Measurements from ENCODE around the gene IDH2.
"Not testable (repeated sequence)": the region's sequence is repeated elsewhere in the genome, so short reads cannot be mapped to it uniquely, and the experiment has no call there.

IDH2 gene

DNA sequence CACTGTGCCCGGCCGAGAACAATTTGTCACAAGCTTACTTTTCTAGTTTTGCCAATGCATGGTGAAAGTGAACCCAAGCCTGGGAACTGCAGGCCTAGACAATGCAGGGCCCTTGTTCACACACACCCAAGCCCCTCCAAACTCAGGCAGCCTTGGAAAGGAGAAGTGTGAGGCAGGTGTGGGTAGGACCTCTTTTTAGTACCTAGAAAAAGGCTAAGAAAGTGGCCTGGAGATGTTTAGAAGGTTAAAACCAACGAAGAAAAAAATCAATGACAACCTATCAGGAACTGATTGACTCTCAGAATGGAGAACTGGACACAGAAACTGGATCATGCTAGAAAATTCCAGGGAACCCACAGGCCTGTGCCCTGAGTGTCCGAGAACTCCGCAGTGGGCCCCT is 18.8 kb downstream of the IDH2 start:
- DNase-seq: no peak

DNA sequence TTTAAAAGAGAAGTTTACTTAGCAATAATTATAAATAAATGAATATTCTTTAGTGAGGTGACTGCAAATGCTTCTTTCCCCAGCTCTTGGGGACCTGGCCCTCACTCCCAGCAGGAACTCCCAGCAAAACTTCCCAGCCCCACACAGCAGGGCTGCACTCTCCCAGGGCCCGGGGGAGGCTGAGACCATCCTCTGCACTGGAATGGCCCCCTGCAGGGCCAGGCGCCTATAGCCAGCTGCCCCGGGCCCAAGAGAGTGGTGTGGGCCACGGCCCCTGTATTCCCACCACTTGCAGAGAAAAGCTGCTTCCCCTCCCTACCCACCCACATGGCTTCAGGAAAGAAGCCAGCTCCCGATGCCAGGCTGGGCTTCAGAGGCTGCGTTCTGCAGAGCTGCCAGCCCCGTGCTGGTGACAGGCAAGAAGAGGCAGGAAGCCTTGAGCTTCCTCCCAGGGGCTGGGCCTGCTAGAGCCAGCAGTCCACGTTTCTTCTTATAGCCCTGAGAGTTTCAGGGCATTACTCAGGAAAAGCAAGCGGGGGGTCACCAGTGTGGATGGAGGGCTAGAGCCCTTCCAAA is 20.0 kb downstream of the IDH2 start:
- DNase-seq: no peak

- DNase-seq: no peak
Observed at GRCh38 chr15:90080818-90081393, 21.4 kb downstream of the IDH2 start.

GRCh38 chr15:90080458-90080755 is 21.9 kb downstream of the IDH2 start:
- DNase-seq: no peak

DNA sequence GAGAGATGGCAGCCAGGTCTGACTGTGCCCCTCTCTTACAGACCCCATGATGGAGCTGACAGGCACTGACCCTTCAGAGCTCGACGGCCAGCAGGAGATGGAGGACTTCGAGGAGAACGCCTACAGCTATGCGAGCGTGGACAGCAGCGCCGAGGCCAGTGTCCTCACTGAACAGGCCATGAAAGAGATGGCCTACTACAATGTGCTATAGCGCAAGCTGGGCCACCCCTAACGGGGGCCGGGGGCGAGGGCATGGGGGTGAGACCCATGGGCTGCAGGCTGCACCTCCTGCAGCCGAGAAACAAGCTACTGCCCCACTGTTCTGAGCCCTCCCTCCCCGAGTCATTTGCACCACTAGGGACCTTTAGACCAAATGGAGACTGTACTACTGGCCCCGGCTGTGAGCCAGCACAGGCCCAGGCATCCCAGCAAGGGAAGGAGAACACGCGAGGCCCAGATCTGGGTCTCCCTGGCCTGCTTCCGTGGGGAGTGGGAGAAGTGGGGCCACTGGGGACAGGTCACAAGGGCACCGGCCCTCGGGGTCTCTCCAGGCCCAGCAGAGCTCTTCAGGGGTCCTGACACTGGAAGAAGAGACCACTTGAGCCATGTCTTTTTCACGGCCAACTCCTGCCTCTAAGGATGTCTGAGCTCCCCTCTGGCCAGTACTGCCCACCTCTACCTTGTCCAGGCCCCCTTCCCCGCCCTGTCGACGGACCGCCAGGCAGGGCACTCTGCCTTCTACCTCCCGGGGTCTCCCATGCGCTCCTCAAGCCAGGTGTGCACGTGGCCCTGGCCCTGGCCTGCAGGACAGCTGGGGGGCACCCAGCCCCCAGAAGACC is 22.4 kb downstream of the IDH2 start:
- DNase-seq: no peak

GRCh38 chr15:90078965-90079364 is 23.3 kb downstream of the IDH2 start:
- DNase-seq: no peak

GRCh38 chr15:90076716-90077115 is 25.6 kb downstream of the IDH2 start:
- no peak for DNase-seq

DNA sequence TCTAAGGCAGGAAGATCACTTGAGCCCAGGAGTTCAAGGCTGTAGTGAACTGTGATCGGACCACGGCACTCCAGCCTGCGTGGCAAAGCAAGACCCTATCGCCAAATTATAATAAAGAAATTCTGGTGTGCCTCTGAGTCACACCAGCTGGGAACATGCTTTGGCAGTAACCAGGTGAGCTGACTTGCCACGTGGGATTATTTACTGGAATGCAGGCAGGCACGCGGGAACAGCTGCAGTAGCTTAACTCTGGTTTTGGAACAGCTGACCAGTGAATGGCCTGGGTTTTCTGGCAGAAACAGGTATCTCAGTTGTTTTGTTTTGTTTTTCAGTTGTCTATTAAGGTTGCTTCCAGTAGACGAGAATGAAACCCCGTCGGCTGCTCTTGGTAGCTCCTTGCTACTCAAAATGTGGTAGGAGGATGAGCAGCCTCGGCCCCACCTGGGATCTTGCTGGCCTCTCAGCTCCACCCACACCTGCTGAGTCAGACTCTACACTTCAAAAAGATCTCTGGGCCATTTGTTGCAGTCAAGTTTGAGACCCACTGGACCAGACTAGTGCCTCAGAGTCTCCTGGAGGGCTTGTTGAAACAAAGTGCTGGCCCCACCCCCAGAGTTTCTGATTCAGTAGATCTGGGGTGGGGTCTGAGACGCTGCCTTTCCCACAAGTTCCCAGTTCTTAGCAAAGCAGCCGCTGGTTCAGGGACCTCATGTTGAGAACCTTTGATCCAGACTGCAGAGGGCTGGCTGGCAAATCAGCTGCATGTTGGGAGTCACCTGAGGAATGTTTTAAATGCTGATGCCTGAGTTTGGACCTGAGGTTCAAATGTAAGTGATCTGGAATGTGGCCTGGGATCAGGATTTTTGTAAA is 26.6 kb downstream of the IDH2 start:
- DNase-seq: no peak

GRCh38 chr15:90074916-90075315 is 27.4 kb downstream of the IDH2 start:
- no peak for DNase-seq

- DNase-seq: no peak
Observed at GRCh38 chr15:90074023-90074422, 28.2 kb downstream of the IDH2 start.

DNA sequence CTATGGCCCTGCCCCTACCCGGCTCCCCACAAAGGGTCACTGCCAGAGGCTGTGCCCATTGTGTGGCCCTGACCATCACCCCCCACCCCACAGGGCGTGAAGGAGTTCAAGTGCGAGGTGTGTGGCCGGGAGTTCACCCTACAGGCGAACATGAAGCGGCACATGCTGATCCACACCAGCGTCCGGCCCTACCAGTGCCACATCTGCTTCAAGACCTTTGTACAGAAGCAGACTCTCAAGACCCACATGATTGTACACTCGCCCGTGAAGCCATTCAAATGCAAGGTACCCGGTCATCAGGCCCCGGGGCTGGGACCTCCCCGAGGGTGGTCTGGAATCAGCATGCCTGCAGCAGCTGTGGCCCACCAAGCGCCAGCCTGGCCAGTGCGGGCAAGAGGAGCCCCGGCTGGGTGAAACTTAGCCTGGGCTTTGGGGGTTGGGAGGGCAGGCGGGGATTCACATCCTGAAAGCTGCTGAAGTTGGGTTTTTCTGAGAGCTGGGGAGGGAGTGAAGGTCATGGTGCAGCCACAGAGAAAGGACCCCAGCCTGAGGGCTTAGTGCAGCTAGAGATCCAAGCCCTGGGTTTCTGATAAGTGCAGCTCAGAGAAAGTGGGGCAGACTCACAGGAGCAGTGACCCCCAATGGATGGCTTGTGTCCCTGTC is 29.2 kb downstream of the IDH2 start:
- DNase-seq: no peak

- peak; percentile 86 for DNase-seq
Observed at GRCh38 chr15:90071220-90071807, 31.0 kb downstream of the IDH2 start.

GRCh38 chr15:90070623-90071022 is 31.6 kb downstream of the IDH2 start:
- not testable (repeated sequence) for DNase-seq

- no peak for DNase-seq
Observed at GRCh38 chr15:90067953-90068606, 34.2 kb downstream of the IDH2 start.

DNA sequence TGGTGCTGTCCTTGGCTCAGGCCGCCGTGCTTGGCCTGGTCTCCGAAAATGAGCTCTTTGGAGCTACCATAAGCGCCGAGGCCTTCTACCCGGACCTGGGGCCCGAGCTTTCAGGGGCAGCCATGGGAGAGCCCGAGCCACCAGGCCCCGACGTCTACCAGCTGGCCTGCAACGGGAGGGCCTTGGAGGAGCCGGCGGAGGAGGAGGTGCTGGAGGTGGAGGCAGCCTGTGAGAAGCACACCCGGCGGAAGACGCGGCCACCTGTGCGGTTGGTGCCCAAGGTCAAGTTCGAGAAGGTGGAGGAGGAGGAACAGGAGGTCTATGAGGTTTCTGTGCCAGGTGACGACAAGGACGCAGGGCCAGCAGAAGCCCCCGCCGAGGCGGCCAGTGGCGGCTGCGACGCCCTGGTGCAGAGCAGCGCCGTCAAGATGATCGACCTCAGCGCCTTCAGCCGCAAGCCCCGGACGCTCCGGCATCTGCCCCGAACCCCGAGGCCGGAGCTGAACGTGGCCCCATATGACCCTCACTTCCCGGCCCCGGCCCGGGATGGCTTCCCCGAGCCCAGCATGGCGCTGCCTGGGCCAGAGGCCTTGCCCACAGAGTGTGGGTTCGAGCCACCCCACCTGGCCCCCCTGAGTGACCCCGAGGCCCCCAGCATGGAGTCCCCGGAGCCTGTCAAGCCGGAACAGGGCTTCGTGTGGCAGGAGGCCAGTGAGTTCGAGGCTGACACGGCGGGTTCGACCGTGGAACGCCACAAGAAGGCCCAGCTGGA is 34.9 kb downstream of the IDH2 start:
- DNase-seq: no peak

GRCh38 chr15:90065682-90066049 is 36.6 kb downstream of the IDH2 start:
- DNase-seq: no peak

- DNase-seq: no peak
Observed at GRCh38 chr15:90064911-90065681, 37.2 kb downstream of the IDH2 start.

DNA sequence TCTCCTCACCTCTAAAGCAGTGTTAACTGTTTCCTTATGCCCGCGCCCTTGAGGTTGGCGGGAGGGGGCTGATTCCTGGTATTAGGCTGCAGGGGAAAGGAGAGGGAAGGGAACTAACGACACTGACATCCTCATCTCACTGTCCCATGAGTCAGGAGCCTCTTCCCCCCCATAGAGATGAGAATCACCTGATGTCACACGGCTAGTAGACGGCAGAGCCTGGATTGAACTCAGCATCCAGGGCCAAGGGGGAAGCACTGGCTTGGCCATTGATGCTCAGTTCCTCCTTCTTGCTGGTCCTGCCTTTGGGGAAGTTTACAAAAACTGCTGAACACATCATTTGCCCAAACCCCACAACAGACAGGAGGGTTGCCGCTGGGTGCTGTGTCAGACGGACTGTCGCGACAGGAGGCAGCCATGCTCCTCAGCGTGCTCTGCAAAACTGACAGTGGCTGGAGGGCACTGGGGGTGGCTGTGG is 38.5 kb downstream of the IDH2 start:
- no peak for DNase-seq

DNA sequence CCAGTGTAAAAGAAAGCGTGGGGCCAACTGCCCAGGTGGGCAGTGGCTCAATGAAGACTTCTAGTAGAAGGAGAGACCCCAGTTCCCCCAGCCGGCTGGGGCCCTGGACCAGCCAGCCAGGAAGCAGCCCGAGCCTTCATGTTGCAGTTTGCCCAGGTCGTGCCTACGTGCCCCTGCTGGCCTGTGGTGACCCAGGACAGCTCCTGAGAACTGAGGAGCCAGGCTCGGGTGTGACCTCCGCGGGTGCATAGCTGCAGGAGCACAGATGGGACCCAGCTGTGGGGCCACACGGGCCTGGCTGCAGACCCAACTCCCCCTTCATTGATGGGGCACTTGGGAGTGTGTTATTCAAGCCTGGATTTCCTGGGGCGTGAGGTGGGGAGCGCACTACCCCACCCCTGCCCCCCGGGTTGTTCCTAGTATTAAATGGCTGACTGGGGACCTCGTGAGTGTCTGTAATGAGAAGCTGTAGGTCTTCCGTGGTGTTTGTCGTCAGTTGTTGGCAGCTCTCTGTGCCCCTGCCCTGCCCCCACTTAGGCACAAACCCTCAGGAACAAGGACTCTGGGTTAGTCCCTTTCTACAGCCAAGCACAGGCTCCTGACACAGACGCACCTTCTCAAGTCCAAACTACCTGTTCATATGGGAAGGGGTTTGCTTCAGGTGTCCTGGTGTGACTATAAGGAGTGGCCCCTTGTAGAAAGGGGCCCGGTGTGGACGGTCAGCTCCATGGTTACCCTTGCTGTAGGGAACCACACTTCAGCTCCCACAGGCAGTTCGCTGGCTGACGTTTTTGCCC is 39.1 kb downstream of the IDH2 start:
- no peak for DNase-seq

All from activated CD8-positive, alpha-beta memory T cell treated with anti-CD3 and anti-CD28 coated beads for 24 hours (primary cell).